HG03354 (cell line): ENCODE results near the gene OR8J1.
"Not testable (repeated sequence)": the region's sequence is repeated elsewhere in the genome, so short reads cannot be mapped to it uniquely, and the experiment has no call there.

ENCODE experiments used
- ATAC-seq: cut with Tn5 transposase; IDR thresholded peaks from one replicate; pipeline ENCODE4 v1.9.1; 2021; ENCODE audit warnings: mild to moderate bottlenecking; ENCODE audit not compliant: unreplicated experiment, poor library complexity, severe bottlenecking

The OR8J1 gene, protein sequence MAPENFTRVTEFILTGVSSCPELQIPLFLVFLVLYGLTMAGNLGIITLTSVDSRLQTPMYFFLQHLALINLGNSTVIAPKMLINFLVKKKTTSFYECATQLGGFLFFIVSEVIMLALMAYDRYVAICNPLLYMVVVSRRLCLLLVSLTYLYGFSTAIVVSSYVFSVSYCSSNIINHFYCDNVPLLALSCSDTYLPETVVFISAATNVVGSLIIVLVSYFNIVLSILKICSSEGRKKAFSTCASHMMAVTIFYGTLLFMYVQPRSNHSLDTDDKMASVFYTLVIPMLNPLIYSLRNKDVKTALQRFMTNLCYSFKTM

DNA sequence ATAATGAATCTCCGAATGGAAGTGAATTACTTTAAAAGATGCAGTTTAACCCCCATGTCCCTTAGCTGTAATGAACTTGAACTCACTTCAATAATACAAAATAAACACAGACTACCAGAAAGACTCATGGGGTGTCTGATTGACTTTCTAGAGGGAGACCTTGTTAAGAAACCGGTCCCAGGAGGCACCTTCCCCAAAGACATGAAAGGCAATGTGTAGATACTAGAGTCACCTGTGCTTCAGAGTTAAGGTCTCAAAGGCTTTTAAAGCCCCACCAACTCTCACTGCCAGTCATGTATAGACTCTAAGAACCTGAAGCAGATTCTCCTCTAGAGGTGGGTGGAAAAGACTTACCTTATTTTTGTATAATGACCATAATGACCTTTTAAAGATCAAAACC is at the start of gene OR8J1:
Gene OR8J1 (plus strand): TSS at position 301 of the 400 bp plus-strand sequence. CDS start 5,956 bp downstream, outside the sequence.
- no peak for ATAC-seq

DNA sequence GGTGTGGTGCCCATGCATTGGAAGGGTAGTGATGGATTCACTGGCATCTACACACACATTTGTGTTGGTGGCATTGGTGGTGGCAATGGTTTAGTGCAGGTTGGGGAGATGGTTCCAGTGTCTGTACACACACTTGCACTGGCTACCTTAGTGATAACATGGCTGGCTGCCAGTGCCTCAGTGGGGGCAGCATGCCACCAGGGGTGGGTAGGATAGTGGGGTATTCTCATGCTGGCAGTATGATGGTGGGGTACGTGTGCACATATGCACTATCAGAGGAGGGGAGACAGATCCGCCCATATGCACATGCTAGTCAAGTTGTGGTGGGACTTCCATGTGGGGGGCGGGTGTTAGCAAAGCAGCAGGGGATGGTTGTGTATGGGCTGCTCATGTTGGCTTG is 46.3 kb upstream of the OR8J1 start:
- no peak for ATAC-seq

DNA sequence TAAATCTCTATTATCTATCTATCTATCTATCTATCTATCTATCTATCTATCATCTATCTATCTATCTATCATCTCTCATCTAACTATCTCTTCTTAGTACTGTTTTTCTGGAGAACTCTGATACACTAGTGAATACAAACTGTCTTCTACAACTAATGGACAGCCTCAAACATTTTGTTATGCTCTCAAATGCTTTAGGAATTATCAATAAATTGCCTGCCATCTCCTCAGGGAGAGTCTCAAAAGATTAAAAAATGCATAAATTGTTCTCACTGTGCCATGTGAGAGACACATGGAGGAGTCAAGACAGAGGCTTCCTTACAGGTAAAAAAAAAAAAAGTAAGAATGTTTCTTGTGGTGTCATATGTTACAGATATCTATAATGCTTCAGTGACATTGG is 39.2 kb upstream of the OR8J1 start, which contains the start of gene OR8K3:
Gene OR8K3 (plus strand): TSS at position 301 of the 400 bp plus-strand sequence. CDS start 3,163 bp downstream, outside the sequence.
- ATAC-seq: no peak

DNA sequence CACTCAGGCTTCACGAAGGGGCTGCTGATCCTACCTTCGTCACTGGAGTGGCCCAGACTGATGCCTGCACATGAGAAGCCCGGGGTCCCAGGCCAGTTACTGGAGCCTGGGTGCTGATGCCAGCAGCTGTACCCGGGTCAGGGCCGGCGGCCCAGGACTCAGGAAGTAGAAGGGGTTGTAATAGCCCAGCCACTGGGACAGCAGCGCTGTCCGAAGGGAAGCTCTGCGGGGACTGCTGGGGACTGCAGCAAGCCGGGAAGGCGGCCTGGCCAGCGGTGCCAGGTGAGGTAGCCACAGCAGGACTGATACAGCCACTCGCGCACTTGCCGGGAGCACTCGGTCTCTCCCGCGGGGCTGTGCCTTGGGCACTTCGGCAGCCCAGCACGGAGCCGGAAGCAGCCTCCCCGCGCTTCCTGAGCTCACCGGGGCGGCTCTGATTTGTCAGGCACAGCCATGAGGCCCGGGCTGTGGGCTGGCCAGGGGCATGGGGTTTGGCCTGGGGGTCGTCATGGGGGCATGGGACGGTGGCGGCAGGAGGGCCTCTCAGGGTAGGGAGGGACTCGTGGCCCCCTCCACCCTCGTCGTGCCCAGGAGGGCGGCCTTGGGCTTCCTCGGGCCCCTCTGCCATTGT is 22.1 kb upstream of the OR8J1 start:
- ATAC-seq: no peak

DNA sequence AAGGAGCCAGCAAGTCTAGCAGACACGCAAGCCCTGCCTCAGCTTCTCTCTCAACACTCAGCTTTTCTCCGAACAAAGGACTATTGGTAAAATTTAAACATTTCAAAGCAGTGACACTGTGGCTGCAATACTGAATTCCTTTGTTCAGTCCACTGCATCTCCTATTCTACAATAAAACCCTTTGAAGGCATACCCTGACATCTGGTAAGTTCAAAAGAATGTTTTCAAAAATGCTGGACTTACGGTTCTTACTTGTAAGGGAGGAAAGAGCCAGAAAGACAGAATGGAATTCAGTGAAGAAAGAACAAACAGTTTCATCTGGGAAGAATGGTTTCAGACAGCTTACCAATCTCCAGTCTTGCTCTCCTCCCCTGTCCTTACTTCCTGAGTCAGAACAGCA is 20.9 kb upstream of the OR8J1 start:
- no peak for ATAC-seq

DNA sequence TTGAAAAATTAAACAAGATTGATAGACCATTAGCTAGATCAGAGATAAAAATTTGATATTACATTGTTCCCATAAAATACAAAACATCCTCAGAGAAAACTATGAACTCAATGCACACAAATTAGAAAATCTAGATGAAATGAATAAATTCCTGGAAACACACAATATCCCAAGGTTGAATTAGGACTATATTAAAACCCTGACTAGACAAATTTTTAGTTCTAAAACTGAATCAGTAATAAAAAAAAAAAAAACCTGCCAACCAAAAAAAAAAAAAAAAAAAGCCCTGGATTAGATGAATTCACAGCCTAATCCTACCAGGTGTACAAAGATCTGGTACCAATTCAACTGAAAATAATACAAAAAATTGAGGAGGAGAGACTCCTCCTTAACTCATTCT is 13.8 kb upstream of the OR8J1 start:
- ATAC-seq: no peak

DNA sequence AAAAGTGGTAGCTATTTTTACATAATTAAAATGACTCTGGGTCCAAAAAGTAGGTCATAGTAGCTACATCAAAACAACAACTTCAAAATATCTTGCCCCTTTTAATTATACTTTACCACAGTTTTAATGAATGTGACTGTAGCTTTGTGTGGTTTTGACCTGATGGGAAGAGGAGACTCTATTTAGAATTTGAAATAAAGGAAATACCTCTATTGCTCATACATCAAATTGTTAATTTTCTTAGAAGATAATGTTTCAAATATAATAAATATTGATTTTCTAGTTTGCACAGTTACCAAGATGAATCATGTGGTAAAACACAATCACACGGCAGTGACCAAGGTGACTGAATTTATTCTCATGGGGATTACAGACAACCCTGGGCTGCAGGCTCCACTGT is 8.4 kb upstream of the OR8J1 start, which contains the start of gene OR8K1:
Gene OR8K1 (plus strand): TSS at position 301 of the 400 bp plus-strand sequence. CDS start 0 bp downstream, at position 301.
- no peak for ATAC-seq

DNA sequence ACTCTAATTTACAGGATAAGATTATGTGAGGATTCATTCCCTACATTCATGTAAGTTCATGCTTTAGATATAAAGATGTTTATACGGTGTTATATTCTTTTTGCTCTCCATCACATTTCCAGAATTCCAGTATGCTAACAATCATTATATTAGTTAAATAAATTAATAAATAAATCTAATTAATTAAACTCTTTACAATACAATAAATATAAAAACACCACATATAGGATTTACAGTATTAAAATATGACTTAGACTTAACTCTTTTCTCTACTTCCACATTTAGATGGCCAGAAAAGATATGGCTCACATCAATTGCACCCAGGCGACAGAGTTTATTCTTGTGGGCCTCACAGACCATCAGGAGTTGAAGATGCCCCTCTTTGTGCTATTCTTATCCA is 21.2 kb downstream of the OR8J1 start, which contains the start of gene OR8U1:
Gene OR8U1 (plus strand): TSS at position 301 of the 400 bp plus-strand sequence. CDS start 0 bp downstream, at position 301.
- no peak for ATAC-seq

DNA sequence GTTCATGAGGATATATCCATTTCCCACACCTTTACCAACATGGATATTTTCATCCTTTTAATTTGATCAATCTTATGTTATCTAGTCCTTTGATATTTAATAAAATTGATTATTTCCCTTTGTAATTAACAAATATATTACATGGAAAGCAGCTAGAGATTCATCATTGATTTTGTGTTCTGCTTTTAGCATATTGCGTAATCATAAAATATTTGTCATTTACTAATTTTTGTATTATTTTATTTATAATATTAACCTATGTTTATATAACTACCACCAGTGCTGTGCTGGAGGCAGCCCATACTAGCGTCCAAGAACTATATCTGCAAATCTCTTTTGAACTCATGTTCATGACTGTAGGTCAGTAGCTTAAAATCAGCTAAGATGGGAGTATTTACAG is 26.0 kb downstream of the OR8J1 start:
- ATAC-seq: no peak

DNA sequence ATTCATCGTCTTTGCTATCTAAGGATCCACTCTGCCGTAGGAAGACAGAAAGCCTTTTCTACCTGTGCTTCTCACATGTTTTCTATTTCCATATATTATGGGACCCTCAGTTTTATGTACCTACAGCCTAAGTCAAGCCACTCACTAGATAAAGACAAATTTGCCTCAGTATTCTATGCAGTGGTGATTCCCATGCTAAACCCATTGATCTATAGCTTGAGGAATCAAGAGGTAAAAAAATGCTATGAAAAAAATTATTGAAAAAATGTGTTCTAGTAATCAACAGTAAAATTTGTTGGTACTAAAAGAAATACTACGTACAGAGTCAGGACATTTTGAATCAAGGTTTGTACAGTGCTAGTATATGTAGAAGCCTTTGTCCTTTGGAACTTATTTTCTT is 40.3 kb downstream of the OR8J1 start:
- no peak for ATAC-seq

DNA sequence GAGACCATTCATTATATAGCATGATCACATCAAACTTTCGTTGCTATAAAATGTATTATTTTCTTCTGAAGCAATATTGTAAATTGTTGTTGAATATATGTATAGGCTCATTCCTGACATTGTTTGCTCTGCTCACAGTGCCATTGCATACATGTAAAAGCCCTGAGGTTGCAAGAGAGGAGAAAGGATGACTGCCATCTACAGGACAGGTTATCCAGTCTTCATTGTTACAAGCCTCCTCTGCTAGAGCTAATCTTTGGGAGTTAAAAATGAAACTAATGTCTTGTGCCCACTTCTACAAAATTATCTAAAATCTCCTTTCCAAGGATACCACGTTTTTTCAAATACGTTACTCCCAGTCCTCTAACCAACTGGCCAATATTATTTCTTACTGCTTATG is 42.0 kb downstream of the OR8J1 start:
- ATAC-seq: no peak

DNA sequence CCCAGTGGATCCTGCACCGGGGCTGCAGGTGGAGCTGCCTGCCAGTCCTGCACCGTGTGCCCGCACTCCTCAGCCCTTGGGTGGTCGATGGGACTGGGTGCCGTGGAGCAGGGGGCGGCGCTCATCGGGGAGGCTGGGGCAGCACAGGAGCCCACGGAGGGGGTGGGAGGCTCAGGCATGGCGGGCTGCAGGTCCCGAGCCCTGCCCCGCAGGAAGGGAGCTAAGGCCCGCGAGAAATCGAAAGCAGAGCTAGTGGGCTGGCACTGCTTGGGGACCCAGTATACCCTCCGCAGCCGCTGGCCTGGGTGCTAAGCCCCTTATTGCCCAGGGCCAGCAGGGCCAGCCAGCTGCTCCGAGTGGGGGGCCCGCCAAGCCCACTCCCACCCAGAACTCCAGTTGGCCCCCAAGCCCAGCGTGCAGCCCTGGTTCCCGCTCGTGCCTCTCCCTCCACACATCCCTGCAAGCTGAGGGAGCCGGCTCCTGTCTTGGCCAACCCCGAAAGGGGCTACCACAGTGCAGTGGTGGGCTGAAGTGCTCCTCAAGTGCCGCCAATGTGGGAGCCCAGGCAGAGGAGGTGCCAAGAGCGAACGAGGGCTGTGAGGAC is 47.9 kb downstream of the OR8J1 start:
- not testable (repeated sequence) for ATAC-seq

DNA sequence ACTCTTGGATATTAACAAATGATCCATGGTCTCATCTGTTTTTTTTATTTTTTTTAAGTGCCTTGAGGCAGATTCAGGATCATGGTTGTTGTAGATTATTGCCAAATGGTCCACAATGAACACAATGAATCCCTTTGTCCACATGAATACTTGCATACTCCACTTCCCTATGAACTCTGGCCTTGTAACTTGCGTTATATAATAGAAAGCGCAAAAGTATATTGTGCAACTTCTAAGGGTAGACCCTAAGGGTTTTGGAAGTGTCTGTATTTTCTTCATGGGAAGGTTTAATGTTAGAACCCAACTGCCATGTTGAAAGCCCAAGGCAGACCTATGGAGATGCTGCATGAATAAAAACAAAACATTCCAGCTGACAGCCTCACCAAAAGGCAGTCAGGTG is 50.3 kb downstream of the OR8J1 start:
- no peak for ATAC-seq

DNA sequence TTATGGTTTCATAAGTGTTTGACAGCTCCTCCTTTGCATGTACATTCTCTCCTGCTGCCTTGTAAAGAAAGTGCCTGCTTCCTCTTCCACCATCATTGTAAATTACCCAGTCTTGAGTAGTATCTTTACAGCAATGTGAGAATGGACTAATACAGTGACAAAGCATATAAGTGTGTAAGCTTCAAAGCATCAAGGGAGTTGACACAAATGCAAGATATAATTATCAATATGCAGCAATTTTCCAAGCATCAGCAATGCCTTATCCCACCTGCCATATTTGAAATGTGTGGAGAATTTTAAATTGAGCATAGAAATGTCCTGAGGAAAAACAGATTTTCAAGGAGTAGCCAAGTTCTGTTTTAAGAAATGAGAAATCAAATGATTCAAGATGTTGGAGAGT is 56.7 kb downstream of the OR8J1 start:
- no peak for ATAC-seq
